ENCODE data around the gene EPN1.
A peak's percentile ranks its signal among the peaks of the same experiment; 100 is the strongest.

EPN1 gene

GRCh38 chr19:55663846-55664536 is 11.0 kb upstream of the EPN1 start:
- TF ChIP-seq CREB1 (IDR thresholded peaks at IDR 0.05; ENCODE audit: low read depth) = no peak
- TF ChIP-seq FOXM1 (IDR thresholded peaks at IDR 0.05; ENCODE audit: borderline replicate concordance, low read depth) = no peak
- no peak for TF ChIP-seq ZBTB7A (IDR thresholded peaks at IDR 0.05; ENCODE audit: low read depth)
- TF ChIP-seq YY1 (IDR thresholded peaks at IDR 0.05; ENCODE audit: low read depth) = no peak
- no peak for TF ChIP-seq REST (IDR thresholded peaks at IDR 0.05; ENCODE audit: low read depth)
- TF ChIP-seq EGR1 (IDR thresholded peaks at IDR 0.05) = no peak

- TF ChIP-seq ZBTB7A (IDR thresholded peaks at IDR 0.05; ENCODE audit: low read depth) = no peak
- TF ChIP-seq TEAD4 (IDR thresholded peaks at IDR 0.05) = no peak
- TF ChIP-seq RAD21 (IDR thresholded peaks at IDR 0.05; ENCODE audit: low read depth) = no peak
- TF ChIP-seq USF1 (IDR thresholded peaks at IDR 0.05) = no peak
- no peak for TF ChIP-seq CREB1 (IDR thresholded peaks at IDR 0.05; ENCODE audit: low read depth)
- no peak for TF ChIP-seq TCF12 (IDR thresholded peaks at IDR 0.05; ENCODE audit: low read depth)
- TF ChIP-seq, protein P1, sequence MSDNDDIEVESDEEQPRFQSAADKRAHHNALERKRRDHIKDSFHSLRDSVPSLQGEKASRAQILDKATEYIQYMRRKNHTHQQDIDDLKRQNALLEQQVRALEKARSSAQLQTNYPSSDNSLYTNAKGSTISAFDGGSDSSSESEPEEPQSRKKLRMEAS (IDR thresholded peaks at IDR 0.05) = no peak
- TF ChIP-seq EP300 (IDR thresholded peaks at IDR 0.05; ENCODE audit: borderline replicate concordance) = no peak
Observed at GRCh38 chr19:55666343-55667005, 8.6 kb upstream of the EPN1 start.

DNA sequence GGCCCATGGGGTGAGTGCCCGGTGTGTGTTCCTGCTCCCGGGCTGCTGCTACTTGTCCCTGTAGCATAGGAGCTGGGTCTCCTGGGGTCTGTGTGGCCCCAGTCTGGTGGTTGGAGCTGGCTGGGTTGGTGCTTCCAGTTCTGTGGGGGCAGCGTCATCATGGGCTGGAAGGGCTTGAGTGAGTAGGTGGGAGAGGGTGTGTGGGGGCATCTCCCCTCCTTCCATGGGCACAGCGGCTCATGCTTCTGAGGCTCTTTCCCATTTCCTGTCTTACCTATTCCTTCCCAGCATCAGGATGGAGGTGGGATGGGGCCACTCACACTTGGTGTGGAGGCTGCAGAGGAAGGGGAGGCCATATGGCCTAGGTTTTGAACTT is 8.0 kb upstream of the EPN1 start:
- TF ChIP-seq TCF12 (IDR thresholded peaks at IDR 0.05; ENCODE audit: low read depth) = no peak
- TF ChIP-seq USF1 (IDR thresholded peaks at IDR 0.05) = no peak

GRCh38 chr19:55667511-55667910 is 7.5 kb upstream of the EPN1 start:
- TF ChIP-seq TCF12 (IDR thresholded peaks at IDR 0.05; ENCODE audit: low read depth) = peak; percentile 67; the same call in 1 of the 2 replicates
- TF ChIP-seq CREB1 (IDR thresholded peaks at IDR 0.05; ENCODE audit: low read depth) = no peak
- TF ChIP-seq EGR1 (IDR thresholded peaks at IDR 0.05) = no peak
- TF ChIP-seq, protein P1 (IDR thresholded peaks at IDR 0.05) = no peak; the same call in 1 of the 2 replicates
- no peak for TF ChIP-seq TAF1 (IDR thresholded peaks at IDR 0.05; ENCODE audit: low read depth)
- TF ChIP-seq ZBTB7A (IDR thresholded peaks at IDR 0.05; ENCODE audit: low read depth) = peak; percentile 33; the same call in 1 of the 2 replicates
- TF ChIP-seq RAD21 (IDR thresholded peaks at IDR 0.05; ENCODE audit: low read depth) = no peak
- peak; percentile 9; the same call in 1 of the 2 replicates for TF ChIP-seq FOXM1 (IDR thresholded peaks at IDR 0.05; ENCODE audit: borderline replicate concordance, low read depth)
- TF ChIP-seq TEAD4 (IDR thresholded peaks at IDR 0.05) = 0 out of 2 replicates have a peak, but pooled peaks have one; percentile 26

- no peak for TF ChIP-seq TAF1 (IDR thresholded peaks at IDR 0.05; ENCODE audit: low read depth)
- TF ChIP-seq, protein P1 (IDR thresholded peaks at IDR 0.05) = peak; percentile 42
- no peak for TF ChIP-seq RAD21 (IDR thresholded peaks at IDR 0.05; ENCODE audit: low read depth)
- no peak for TF ChIP-seq CEBPB (IDR thresholded peaks at IDR 0.05)
- peak; percentile 10; the same call in 1 of the 2 replicates for TF ChIP-seq NFIC (IDR thresholded peaks at IDR 0.05)
- TF ChIP-seq FOXM1 (IDR thresholded peaks at IDR 0.05; ENCODE audit: borderline replicate concordance, low read depth) = 0 out of 2 replicates have a peak, but pooled peaks have one; percentile 14
- TF ChIP-seq CREB1 (IDR thresholded peaks at IDR 0.05; ENCODE audit: low read depth) = no peak
- peak; percentile 34; the same call in 1 of the 2 replicates for TF ChIP-seq ZBTB7A (IDR thresholded peaks at IDR 0.05; ENCODE audit: low read depth)
- TF ChIP-seq EGR1 (IDR thresholded peaks at IDR 0.05) = no peak
- peak; percentile 72 for TF ChIP-seq USF1 (IDR thresholded peaks at IDR 0.05)
- TF ChIP-seq REST (IDR thresholded peaks at IDR 0.05; ENCODE audit: low read depth) = no peak
- 0 out of 2 replicates have a peak, but pooled peaks have one; percentile 11 for TF ChIP-seq YY1 (IDR thresholded peaks at IDR 0.05; ENCODE audit: low read depth)
- peak; percentile 62 for TF ChIP-seq EP300 (IDR thresholded peaks at IDR 0.05; ENCODE audit: borderline replicate concordance)
- peak; percentile 89 for TF ChIP-seq TEAD4 (IDR thresholded peaks at IDR 0.05)
- TF ChIP-seq TCF12 (IDR thresholded peaks at IDR 0.05; ENCODE audit: low read depth) = peak; percentile 77
Observed at GRCh38 chr19:55667958-55668357, 7.1 kb upstream of the EPN1 start.

Measured in Ishikawa (cell line).